Ishikawa (cell line): Measurements from ENCODE around the gene SEPTIN1.

ENCODE experiments used
- CEBPB ChIP-seq: IDR thresholded peaks from 2 replicates; pipeline ENCODE4 v1.6.1; 2012
- CREB1 ChIP-seq: IDR thresholded peaks from 2 replicates; pipeline ENCODE4 v1.6.1; 2012; ENCODE audit warnings: low read depth
- EGR1 ChIP-seq: IDR thresholded peaks from 2 replicates; pipeline ENCODE4 v1.6.1; 2012
- EP300 ChIP-seq: IDR thresholded peaks from 2 replicates; pipeline ENCODE4 v1.6.1; 2012; ENCODE audit warnings: borderline replicate concordance
- FOXM1 ChIP-seq: IDR thresholded peaks from 2 replicates; pipeline ENCODE4 v1.6.1; 2012; ENCODE audit warnings: low read depth, borderline replicate concordance
- NFIC ChIP-seq: IDR thresholded peaks from 2 replicates; pipeline ENCODE4 v1.6.1; 2012
- RAD21 ChIP-seq: IDR thresholded peaks from 2 replicates; pipeline ENCODE4 v1.6.1; 2012; ENCODE audit warnings: low read depth
- TAF1 ChIP-seq: IDR thresholded peaks from 2 replicates; pipeline ENCODE4 v1.6.1; 2012; ENCODE audit warnings: low read depth, mild to moderate bottlenecking
- TCF12 ChIP-seq: IDR thresholded peaks from 2 replicates; pipeline ENCODE4 v1.6.1; 2012; ENCODE audit warnings: low read depth
- TEAD4 ChIP-seq: IDR thresholded peaks from 2 replicates; pipeline ENCODE4 v1.6.1; 2012
- YY1 ChIP-seq: IDR thresholded peaks from 2 replicates; pipeline ENCODE4 v1.6.1; 2012; ENCODE audit warnings: low read depth
- ZBTB7A ChIP-seq: IDR thresholded peaks from 2 replicates; pipeline ENCODE4 v1.6.1; 2012; ENCODE audit warnings: low read depth
- TF ChIP-seq, protein P1 (sequence below): IDR thresholded peaks from 2 replicates; pipeline ENCODE4 v1.6.1; 2012; ENCODE audit warnings: low read depth, mild to moderate bottlenecking
- TF ChIP-seq, protein P2 (sequence below): IDR thresholded peaks from 2 replicates; pipeline ENCODE4 v1.6.1; 2012
- TF ChIP-seq, protein P3 (sequence below): IDR thresholded peaks from 2 replicates; pipeline ENCODE4 v1.6.1; 2012

The SEPTIN1 gene

DNA sequence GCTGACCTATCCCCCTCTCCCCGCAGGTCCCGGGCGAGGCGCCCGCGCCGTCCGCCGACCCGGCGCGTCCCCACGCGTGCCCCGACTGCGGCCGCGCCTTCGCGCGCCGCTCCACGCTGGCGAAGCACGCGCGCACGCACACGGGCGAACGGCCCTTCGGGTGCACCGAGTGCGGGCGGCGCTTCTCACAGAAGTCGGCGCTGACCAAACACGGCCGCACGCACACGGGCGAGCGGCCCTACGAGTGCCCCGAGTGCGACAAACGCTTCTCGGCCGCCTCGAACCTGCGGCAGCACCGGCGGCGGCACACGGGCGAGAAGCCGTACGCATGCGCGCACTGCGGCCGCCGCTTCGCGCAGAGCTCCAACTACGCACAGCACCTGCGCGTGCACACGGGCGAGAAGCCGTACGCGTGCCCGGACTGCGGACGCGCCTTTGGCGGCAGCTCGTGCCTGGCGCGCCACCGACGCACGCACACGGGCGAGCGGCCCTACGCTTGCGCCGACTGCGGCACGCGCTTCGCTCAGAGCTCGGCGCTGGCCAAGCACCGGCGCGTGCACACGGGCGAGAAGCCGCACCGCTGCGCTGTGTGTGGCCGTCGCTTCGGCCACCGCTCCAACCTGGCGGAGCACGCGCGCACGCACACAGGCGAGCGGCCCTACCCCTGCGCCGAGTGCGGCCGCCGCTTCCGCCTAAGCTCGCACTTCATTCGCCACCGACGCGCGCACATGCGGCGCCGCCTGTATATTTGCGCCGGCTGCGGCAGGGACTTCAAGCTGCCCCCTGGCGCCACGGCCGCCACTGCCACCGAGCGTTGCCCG, 35.4 kb upstream of the SEPTIN1 start:
- TF ChIP-seq EGR1 (peak; percentile 35), TAF1 (peak; percentile 39), TCF12 (peak; percentile 67; the same call in 1 of the 2 replicates), RAD21 (no peak; the same call in 1 of the 2 replicates), ZBTB7A (no peak)
- TF ChIP-seq, protein P1, sequence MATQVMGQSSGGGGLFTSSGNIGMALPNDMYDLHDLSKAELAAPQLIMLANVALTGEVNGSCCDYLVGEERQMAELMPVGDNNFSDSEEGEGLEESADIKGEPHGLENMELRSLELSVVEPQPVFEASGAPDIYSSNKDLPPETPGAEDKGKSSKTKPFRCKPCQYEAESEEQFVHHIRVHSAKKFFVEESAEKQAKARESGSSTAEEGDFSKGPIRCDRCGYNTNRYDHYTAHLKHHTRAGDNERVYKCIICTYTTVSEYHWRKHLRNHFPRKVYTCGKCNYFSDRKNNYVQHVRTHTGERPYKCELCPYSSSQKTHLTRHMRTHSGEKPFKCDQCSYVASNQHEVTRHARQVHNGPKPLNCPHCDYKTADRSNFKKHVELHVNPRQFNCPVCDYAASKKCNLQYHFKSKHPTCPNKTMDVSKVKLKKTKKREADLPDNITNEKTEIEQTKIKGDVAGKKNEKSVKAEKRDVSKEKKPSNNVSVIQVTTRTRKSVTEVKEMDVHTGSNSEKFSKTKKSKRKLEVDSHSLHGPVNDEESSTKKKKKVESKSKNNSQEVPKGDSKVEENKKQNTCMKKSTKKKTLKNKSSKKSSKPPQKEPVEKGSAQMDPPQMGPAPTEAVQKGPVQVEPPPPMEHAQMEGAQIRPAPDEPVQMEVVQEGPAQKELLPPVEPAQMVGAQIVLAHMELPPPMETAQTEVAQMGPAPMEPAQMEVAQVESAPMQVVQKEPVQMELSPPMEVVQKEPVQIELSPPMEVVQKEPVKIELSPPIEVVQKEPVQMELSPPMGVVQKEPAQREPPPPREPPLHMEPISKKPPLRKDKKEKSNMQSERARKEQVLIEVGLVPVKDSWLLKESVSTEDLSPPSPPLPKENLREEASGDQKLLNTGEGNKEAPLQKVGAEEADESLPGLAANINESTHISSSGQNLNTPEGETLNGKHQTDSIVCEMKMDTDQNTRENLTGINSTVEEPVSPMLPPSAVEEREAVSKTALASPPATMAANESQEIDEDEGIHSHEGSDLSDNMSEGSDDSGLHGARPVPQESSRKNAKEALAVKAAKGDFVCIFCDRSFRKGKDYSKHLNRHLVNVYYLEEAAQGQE, result no peak
- TF ChIP-seq, protein P2, sequence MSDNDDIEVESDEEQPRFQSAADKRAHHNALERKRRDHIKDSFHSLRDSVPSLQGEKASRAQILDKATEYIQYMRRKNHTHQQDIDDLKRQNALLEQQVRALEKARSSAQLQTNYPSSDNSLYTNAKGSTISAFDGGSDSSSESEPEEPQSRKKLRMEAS, result peak; percentile 94

DNA sequence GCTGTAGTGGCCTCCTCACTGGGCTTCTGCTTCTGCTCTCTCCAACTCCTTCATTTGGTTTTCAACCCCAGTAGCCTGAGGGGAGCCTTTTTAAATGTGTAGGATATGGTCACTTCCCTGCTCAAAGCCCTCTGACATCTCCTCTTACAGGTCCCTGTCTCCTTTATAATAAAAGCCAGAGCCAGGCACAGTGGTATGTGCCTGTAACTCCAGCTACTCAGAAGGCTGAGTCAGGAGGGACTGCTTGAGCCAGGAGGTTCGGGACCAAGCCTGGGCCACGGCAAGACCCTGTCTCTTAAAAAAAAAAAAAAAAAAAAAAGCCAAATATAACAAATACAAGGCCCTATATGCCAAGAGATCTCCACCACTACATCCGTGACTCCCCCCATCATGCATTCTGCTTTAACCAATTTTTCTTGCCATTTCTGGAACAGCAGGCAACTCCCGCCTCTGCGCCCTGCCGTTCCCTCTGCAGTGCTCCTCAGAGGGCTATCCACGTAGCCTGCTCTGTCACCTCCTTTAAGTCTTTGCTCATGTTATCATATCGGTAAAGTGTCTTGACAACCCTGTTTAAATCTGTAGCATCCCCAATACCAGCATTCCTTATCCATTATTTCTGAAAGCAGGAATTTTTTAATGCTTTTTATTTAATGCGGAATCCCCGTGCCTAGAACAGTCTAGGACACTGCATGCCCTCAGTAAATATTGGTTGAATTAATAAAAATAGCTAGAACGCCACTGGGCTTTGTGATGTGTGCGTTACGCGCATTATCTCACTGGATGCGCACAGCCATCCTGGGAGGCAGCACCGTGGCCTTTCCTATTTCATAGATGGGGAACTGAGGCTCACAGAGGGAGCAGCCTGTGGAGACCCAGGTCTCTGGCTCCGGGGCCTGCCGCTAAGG, 34.5 kb upstream of the SEPTIN1 start:
- no peak for TF ChIP-seq RAD21
- TF ChIP-seq EP300, result no peak
- no peak for TF ChIP-seq FOXM1
- no peak for TF ChIP-seq TEAD4
- TF ChIP-seq TCF12, result no peak
- TF ChIP-seq TAF1, result no peak; the same call in 1 of the 2 replicates
- TF ChIP-seq, protein P1, result no peak
- no peak for TF ChIP-seq CREB1
- TF ChIP-seq, protein P3, sequence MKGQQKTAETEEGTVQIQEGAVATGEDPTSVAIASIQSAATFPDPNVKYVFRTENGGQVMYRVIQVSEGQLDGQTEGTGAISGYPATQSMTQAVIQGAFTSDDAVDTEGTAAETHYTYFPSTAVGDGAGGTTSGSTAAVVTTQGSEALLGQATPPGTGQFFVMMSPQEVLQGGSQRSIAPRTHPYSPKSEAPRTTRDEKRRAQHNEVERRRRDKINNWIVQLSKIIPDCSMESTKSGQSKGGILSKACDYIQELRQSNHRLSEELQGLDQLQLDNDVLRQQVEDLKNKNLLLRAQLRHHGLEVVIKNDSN, result no peak
- no peak for TF ChIP-seq CEBPB
- no peak for TF ChIP-seq NFIC
- TF ChIP-seq ZBTB7A, result no peak
- no peak for TF ChIP-seq EGR1

DNA sequence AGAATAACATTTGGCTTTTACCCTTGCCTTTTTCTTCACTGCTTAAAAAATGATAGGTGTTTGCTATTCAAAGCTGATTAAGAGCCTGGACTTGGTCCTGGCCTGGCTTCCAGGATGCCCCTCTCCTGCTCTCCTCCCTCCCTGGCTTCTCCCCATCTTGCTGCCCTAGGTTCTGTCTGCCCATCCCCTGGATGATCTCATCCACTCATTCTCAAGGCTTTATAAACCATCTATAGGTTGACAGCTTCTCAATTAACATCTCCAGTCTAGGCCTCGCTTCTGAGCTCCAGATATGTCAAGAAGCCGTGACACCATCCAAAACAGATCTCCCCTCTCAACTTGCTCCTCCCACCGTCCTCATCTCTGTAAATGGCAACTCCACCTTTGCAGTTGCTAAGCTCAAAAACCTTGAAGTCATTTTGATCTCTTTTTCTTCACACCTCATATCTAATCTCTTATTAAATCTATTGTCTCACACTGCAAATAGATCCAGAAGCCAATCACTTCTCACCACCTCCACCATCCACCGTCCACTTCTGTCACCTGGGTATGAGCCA, 33.8 kb upstream of the SEPTIN1 start:
- TF ChIP-seq FOXM1 (no peak), EGR1 (no peak), EP300 (no peak), NFIC (no peak), RAD21 (no peak), CEBPB (no peak), YY1 (no peak), TCF12 (no peak), CREB1 (no peak), ZBTB7A (no peak), TAF1 (no peak), TEAD4 (no peak)
- TF ChIP-seq, protein P1, result no peak
- TF ChIP-seq, protein P3, result no peak
- TF ChIP-seq, protein P2, result no peak
